Smooth muscle cell of the brain vasculature (primary cell): ENCODE results near the gene BRAT1.
A peak's percentile ranks its signal among the peaks of the same experiment; 100 is the strongest.
"Not testable (repeated sequence)": the region's sequence is repeated elsewhere in the genome, so short reads cannot be mapped to it uniquely, and the experiment has no call there.

Experiments used
- DNase-seq: peaks from one replicate; pipeline ENCODE4 v3.0.0-alpha.2; 2012; ENCODE audit warnings: low read depth, low spot score

The BRAT1 gene

DNA sequence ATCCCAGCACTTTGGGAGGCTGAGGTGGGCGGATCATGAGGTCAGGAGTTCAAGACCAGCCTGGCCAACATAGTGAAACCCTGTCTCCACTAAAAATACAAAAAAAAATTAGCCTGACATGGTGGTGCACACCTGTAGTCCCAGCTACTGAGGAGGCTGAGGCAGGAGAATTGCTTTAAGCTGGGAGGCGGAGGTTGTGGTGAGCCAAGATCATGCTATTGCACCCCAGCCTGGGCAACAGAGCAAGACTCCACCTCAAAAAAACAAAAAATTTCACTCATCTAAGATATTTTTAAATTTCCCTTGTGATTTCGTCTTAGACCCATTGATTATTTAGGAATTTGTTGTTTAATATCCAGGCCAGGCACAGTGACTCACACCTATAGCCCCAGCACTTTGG, 8.6 kb upstream of the BRAT1 start:
- not testable (repeated sequence) for DNase-seq

DNA sequence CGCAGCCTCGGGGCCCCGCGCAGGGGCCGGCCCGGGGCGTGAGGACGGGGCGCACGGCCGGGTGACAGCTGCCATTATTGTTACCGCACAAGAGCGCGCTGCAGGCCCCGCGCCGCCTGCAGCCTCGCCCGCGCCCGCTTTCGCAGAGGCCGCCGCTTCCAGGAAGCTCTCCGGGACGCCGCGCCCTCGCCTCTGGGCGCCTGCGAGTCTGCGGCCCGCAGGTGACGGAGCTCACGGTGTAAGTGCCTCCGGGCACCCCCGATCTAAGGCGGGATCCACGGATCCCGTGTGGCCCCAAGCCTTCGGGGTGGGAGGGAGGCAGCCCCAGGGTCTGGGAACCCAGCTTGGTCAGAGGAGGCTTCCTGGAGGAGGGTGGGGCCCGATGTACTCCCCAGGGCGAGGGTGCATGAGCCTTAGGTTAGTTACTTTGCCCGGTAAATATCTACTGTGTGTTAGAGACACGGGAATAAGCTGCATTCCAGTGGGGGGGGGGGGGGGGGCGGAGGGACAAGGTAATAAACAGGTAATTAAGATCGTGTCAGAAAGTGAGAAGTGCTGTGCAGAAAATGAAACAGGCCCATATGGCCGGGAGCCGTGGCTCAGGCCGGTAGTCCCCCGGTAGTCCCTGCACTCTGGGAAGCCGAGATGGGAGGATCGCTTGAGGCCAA, 4.1 kb upstream of the BRAT1 start:
- DNase-seq, result no peak

DNA sequence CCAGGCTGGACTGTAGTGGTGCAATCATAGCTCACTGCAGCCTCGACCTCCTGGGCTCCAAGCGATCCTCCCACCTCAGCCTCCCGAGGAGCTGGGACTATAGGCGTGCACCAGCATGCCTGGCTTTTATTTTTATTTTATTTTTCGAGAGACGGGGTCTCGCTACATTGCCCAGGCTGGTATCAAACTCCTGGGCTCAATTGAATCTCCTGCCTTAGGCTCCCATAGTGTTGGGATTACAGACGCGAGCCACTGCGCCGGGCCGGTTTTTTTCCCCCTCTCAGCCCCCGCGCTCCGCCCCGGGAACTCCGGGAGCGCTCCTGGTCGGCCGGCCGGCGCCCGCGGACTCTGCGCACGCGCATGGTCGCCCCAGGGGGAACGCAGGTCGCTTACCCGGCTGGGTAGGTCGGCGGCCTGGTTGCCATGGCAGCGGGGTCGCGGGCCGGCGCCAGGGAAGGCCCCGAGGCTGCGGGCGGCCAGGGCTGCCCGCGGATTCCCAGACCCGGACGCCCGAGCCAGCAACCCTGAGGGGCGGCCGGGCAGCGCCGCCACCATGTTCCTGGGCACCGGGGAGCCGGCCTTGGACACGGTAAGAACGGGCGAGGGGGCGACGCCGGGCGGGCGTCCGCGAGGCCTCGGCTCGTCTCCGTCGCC, 3.4 kb upstream of the BRAT1 start, which contains the start of gene IQCE:
Gene IQCE, plus strand, starts transcription at position 351 of the 654 bp plus-strand sequence. Its CDS starts 203 bp downstream, at position 554.
- peak; percentile 65 for DNase-seq

DNA sequence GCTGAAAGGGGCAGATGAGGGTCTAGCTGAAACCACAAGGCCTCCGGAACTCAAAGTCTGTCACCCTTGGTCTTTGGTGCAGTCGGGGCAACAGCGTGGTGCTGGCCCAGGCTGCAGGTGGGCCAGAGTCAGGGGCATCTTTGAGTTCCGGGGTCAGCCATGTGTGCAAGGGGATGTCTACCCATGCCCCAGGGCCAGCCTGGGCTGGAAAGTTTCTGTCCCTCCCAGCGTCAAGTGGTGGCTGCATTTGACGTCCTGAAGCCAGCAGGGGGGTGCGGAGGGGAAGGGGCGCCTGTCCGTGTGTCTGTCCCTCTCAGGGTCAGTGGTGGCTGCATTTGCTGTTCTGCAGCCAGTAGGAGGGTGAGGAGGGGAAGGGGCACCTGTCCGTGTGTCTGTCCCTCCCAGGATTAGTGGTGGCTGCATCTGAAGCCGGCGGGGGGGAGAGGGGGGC, 638 bp downstream of the BRAT1 start:
- no peak for DNase-seq

DNA sequence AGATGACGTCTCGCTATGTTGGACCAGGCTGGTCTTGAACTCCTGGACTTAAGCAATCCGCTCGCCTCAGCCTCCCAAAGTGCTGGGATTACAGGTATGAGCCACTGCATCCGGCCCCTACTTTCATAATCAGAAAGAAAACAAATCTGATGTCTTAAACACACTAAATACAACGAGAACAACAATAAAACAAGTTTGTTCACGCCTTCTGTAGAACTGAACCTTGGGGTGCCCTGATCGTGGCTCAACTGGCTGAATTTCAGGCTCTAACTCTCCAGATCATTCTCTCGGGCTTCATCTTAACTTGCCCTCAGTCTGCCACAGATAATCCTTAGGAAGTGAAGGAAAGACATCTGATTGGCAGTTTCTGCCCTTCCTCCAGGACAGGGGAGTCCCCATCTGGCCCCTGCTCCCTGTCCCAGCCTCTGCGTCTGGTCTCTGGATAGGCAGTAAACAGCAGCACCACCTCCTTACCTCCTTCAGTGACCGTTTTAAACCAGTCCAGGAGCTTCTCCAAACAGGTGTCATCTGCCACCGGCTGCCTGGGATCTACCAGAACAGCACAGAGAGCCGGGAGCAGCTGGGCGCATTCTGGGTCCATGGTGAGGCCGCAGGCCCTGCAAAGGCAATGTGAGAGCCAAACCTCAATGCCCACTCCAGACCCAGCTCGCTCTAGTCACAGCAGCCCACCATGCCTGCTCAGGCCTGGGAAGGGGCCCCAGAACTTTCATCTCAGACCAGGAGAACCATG, 1.3 kb downstream of the BRAT1 start:
- DNase-seq, result no peak

DNA sequence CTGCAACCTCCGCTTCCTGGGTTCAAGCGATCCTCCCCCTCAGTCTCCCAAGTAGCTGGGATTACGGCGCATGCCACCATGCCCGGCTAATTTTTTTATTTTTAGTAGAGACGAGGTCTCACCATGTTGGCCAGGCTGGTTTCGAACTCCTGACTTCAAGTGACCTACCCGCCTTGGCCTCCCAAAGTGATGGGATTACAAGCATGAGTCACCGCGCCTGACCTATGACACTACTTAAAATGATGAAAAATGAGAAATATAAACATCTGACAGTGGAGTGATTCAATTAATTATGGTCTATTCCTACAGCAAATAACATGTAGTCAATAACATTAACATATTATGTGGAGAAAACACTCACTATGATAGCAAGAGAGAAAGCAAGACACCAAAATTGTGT, 2.2 kb downstream of the BRAT1 start:
- DNase-seq, result no peak

DNA sequence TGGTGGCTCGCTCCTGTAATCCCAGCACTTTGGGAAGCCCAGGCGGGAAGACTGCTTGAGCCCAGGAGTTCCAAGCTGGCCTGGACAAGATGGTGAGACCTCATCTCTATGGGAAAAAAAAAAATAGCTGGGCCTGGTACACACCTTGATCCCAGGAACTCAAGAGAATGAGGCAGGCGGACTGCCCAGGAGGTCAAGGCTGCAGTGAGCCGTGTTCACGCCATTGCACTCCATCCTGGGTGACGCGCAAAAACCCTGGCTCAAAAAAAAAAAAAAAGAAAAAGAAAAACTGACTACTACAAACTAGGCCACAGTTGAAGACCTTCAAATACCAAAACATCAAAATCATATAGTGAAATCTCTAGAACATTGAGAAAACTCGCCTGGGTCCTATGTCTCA, 3.9 kb downstream of the BRAT1 start:
- no peak for DNase-seq

DNA sequence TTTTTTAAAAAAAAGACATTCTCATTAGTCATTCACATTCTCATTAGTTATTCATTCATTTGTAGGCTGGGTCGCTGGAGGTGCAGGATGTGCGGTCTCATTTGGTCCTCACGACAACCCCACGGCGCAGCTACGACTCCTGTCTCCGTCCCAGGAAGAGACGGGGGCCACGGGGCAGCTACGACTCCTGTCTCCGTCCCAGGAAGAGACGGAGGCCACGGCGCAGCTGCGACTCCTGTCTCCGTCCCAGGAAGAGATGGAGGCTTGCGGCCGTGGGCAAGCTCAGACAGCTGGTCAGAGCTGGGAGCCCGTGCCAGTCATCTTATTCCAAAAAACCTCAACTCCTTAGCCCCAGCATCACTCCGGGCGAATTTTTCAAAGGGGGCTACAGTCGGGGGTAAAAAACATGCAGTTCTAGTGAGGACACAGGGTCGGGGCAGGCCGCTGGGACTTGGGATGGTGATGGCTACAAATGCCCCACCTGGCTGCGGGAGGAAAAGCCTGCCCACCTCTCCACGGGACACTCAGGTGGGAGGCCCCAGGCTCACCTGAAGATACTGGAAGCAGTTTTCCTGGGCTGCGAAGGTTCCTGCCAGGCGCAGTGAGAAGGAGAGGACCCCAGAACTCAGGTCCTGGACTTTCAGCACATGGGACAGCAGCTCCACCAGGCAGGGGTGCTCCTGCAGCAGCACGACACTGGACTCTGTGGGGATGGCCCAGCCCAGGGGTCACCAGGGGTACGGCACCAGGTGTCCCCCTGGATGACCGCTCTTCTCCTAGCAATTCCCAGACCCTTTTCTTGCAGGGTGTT, 8.3 kb downstream of the BRAT1 start:
- DNase-seq, result no peak

DNA sequence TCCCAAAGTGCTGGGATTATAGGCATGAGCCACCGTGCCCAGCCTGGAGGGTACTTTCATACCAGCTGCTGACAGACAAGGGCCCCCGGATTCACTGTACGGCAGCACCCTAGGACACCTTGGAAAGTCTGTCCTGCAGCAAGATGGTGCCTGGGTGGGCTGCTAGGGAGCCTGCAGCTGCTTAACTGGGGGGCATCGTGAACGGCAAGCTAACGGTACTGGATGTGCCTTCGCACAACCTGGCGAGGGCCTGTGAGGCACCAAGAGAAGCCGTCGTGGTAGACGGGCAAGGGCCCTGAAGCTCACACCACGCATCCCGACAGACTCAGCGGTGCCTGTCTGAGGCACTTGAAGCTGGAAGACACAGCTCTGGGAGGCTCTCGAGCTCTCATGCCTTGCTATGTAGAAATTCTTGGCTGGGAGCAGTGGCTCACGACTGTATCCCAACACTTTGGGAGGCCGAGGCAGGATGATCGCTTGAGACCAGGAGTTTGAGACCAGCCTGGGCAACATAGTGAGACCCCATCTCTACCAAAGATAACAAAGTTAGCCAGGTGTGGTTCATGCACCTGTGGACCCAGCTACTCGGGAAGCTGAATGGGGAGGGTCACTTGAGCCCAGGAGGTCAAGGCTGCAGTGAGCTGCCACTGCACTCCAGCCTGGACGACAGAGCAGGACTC, 9.4 kb downstream of the BRAT1 start:
- DNase-seq, result no peak

DNA sequence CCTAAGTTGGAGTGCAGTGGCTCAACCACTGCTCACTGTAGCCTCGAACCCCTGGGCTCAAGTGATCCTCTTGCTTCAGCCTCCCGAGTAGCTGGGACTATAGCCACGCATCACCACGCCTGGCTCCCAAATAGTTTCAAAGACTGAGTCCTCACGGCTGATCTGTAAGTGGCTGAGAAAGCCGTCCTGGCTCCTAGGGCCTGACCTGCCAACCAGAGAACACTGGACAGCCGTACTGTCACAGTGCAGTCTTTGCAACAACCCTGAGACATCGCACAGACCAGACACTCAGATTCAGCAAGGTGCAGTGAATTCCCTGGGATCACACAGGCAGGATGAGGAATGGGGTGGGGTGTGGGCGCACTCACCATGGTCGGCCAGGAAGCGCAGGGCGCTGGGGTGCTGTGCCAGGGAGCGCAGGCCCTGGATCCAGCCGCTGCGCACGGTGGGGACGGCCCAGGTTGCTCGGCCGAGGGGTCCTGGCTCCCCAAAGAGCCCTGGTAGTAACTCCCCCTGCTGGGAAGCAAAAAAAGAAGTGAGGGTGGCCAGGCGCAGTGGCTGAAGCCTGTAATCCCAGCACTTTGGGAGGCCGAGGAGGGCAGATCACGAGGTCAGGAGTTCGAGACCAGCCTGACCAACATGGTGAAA, 10.7 kb downstream of the BRAT1 start:
- DNase-seq, result no peak

DNA sequence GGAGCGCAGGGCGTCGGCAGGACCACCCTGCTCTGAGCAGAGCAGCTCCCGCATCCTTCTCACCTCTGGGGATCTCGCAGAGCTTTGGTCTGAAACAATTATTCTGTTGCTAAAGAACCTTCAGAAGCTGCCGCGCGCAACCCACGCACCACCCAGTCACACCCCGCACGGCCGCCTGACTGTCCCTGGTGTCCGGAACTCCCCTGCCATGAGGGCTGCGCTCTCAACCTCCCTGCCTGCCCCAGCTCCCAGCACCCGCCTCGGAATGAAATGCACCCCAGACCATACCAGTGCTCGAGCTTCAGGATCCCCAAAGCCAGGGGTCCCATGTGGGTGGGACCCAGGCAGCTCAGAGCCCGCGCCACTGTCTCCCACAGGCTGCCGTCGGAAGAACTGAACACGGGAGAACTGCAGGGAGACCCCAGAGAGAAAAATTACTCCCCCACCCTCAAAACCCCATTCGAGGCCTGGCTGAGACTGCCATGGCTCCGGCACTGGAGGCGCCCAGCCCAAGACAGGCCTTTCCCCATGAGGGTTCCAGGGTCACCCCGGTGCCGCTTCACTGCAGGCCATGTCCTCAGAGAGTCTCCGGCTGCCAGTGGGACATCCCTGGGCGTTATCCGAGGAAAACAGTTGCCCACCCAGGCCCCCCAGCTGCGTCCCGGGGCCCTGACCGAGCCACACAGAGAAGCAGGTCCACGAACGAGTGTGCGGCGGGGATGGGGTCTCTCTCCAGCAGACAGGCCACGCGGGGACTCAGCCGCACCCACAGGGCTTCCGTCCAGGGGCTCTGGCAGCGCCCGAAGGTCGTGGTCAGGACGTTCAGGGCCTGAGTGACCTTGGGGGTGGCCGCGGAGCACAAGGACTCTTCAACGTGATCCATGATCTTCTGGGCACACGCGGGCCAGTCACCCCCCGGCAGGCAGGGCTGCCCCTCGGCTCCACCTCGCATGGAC, 12.1 kb downstream of the BRAT1 start:
- DNase-seq, result no peak

DNA sequence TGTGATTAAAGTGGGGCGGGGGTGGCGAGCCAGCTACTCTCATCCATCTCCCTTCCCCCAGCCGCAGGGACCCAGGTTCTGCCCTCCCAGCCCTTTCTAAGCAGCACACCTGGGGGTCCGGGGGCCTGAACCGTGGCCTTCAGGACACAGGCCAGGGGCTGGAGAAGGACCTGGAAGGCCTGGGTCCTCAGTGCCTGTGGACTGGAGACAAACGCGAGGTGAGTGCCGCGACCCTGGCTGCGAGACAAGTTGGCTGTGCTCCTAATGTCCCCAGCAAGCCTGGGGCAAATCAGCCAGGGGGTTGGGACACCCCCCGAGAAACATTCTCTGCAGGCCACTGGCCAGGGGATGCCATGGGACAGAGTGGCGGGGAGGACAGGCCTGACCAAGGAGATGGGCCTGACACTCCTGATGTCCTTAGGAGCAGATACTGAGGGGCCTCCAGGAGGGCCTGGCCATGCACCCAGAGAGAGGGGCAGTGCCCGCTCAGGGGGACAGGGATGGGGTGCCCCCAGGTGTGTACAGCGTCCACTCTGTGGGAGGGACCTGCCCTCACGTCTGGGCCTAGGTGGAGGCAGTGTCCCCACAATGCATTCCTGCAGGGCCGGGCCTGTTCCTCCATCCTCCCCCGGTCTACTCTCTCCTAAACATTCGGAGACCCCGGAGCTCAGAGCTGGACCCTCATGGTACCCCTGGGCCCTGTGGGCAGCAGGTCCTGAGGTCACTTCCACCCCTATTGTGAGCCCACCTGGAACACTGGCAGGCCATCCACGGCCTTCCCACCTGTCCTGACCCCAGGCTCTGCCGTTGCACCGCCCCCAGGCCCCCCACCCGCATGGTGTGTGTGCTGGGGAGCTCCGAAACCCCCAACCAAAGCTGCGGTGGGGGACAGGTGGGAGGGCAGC, 13.1 kb downstream of the BRAT1 start:
- no peak for DNase-seq

DNA sequence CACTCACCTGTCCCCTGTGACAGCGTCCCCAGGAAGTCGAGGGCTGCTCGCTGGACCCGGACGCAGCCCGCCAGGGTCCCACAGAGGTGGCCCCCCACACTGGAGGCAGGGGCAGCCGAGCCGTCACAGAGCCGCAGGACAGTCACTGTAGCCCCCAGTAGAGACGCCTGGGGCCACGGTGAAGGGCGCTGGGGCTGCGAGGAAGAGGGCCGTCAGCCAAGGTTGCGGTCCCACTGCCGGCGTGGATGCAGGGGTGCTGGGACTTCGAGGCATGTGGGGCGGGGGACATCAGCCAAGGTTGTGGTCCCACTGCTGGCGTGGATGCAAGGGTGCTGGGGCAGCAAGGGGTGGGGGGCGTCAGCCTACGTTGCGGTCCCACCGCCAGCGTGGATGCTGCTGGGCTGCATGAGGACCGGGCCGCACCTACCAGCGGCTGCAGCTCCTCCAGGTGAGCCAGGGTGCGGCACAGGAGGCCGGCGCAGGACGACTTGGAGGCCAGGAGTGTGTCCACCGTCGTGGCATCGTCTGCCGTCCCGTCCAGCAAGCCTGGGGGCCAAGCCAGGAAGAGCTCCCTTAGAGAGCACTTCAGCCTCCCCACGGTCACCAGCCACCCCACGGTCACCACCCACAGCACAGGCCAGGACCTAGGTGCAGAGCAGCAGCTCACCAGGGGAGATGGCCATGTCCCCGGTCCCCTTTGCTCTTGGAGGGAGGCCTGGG, 13.9 kb downstream of the BRAT1 start:
- no peak for DNase-seq

DNA sequence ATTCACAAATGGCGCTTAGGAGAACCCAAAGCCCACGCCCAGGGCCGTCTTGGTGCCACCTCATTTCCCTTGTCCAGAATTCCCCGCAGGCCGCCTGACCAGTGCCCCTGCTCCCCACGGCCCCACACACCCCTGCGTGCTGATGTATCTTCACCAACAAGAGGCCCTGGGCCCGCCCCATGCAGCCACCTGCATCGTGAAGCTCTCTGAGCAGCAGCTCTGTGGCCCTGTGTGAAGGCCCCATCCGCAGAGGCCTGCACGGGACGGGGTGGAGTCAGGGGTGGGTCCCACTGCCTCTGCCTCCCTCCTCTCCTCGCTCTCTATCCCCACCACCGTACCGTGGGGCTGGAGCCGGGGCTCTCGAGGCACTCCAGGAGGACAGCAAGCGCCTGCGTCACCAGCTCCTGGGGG, 14.7 kb downstream of the BRAT1 start:
- no peak for DNase-seq

DNA sequence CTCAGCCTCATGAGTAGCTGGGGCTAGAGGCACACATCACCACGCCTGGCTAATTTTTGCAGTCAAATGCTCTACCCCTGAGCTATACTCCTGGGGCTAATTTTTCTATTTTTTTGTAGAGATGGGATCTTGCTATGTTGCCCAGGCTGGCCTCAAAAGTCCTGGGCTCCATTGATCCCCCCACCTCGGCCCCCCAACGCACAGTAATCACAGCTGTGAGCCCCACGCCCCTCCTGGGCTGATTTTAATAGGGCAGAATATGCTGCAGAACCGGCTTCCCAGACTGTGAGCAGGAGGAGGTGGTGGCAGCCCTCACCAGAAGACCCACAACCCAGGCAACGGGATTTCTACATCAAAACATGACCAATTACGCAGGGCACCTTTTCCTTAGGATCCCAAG, 15.2 kb downstream of the BRAT1 start:
- DNase-seq, result no peak

DNA sequence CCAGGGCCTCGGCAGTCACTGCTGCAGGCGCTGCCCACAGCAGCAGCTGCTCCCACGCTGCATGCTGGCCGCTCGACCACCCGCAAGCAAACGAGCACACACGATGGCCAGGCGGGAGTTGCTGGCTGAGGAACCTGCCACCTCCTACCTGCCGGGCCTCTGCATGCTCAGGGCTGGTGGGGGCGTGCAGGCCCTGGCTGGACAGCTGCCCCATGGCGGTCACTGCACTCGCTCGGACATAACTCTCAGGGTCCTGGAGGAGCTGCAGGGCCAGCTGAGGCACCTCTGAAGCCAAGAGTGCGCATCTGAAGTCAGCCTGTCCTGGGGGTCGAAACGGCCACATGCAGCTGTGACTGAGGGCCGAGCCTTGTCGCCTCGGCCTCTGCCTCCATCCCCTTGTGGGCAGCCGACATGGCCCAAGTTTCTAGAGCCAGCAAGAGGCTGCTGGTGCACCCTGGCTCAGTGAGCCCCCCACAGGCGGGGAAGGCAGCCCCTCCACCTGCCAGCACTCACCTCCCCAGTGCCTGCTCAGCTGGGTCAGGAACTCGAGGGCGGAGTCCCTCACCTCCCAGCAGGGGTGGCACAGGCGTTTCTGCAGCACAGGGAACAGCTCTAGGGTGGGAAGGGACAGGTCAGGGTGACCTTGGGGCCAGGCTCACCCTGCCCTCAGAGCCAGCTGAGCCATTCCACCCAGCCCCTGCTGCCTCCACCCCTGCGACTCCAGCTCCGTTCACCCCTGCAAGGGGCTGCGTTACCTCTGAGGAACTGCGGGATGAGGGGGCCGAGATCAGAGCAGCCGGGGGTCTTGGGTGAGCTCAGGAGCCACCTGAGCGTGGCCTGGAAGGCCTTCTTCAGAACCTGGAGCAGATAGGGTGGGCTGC, 16.1 kb downstream of the BRAT1 start:
- DNase-seq, result no peak
